HUDEP-2 (cell line): ENCODE data around the gene FUCA2.

Experiments used
- DNase-seq, 76 experiments: peaks; one replicate each; lab custom pipeline; 2025; ENCODE audit not compliant: unreplicated experiment in 76 of 76; lab: John Stamatoyannopoulos, UW

Gene FUCA2

DNA sequence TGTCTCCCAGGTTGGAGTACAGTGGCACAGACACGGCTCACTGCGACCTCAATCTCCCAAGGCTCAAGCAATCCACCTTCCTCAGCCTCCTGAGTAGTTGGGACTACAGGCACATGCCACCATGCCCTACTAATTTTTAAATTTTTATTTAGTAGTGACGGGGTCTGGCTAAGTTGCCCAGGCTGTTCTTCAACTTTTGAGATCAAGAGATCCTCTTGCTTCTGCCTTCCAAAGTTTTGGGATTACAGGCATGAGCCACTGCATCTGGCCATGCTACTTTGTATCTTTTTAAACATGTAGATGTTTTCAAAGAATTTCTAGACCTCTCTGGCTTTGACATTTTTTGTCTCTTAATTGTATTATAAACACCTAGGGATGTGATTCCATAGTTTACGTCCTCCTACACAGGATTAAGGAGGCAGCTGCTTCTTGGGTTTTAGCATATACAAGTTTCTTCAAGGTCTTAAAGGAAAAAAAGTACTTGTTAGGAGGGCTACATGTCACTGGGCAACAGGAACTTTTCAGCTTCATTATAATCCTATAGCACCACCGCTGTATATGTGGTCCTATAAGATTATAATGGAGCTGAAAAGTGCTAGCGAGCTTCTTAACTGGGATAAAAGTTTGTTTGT is 62.3 kb downstream of the FUCA2 start:
- peak in 7 of 76 experiments; percentile 13 to 67 (median 40) for DNase-seq

DNA sequence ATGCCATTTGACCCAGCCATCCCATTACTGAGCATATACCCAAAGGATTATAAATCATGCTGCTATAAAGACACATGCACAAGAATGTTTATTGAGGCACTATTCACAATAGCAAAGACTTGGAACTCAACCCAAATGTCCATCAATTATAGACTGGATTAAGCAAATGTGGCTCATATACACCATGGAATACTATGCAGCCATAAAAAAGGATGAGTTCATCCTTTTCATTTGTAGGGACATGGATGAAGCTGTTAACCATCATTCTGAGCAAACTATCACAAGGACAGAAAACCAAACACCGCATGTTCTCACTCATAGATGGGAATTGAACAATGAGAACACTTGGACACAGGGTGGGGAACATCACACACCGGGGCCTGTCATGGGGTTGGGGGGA is 63.7 kb downstream of the FUCA2 start:
- peak in 1 of 76 experiments; percentile 9 for DNase-seq
